Retinal pigment epithelial cell (primary cell): ENCODE measurements around the gene YEATS2.

Experiments used
- DNase-seq: peaks from one replicate; pipeline ENCODE4 v3.0.0-alpha.2; 2010; ENCODE audit warnings: low read depth
- H3K4me3 ChIP-seq: 2 replicates; pipeline ENCODE4 v1.5.1; 2011; ENCODE audit warnings: mild to moderate bottlenecking, low read length, control low read depth, moderate library complexity
- CTCF ChIP-seq: conservative IDR thresholded peaks from 2 replicates; pipeline ENCODE4 v1.5.1; 2011; ENCODE audit warnings: low read depth, low read length, control low read depth, inconsistent platforms

YEATS2 gene

GRCh38 chr3:183697610-183698317 is at the start of gene YEATS2:
Gene YEATS2 (plus strand): TSS chr3:183697797. CDS start chr3:183715163, 17,366 bp downstream.
- H3K4me3 ChIP-seq, result peak within 1 kb of the TSS; percentile 96
- TF ChIP-seq CTCF, result no peak
- no peak for DNase-seq

- TF ChIP-seq CTCF, result no peak
- no peak for DNase-seq
- H3K4me3 ChIP-seq, result no peak overlapping the region
These were observed 47.0 kb upstream of the YEATS2 start for GRCh38 chr3:183650554-183650953.

- no peak for DNase-seq
- TF ChIP-seq CTCF, result no peak
- H3K4me3 ChIP-seq, result no peak overlapping the region
These were observed 44.2 kb upstream of the YEATS2 start for GRCh38 chr3:183653209-183654064.

GRCh38 chr3:183654727-183655126 is 42.9 kb upstream of the YEATS2 start:
- no peak for TF ChIP-seq CTCF
- H3K4me3 ChIP-seq, result no peak overlapping the region
- DNase-seq, result no peak

GRCh38 chr3:183662099-183662498 is 35.5 kb upstream of the YEATS2 start:
- H3K4me3 ChIP-seq, result no peak overlapping the region
- TF ChIP-seq CTCF, result no peak
- no peak for DNase-seq

GRCh38 chr3:183664913-183665381 is 32.6 kb upstream of the YEATS2 start:
- no peak for TF ChIP-seq CTCF
- no peak overlapping the region for H3K4me3 ChIP-seq
- DNase-seq, result no peak
